Measurements from ENCODE around the gene HDAC4. TPM values are rescaled to one million over a fixed set of nuclear protein-coding genes. Genes with fewer than 3 reads are reported as not detected.

The HDAC4 gene
- total and polyA plus RNA-seq, 2 of the 4 experiments (the other 2 are of a cell fraction) = 4.1 to 7.2 TPM

DNA sequence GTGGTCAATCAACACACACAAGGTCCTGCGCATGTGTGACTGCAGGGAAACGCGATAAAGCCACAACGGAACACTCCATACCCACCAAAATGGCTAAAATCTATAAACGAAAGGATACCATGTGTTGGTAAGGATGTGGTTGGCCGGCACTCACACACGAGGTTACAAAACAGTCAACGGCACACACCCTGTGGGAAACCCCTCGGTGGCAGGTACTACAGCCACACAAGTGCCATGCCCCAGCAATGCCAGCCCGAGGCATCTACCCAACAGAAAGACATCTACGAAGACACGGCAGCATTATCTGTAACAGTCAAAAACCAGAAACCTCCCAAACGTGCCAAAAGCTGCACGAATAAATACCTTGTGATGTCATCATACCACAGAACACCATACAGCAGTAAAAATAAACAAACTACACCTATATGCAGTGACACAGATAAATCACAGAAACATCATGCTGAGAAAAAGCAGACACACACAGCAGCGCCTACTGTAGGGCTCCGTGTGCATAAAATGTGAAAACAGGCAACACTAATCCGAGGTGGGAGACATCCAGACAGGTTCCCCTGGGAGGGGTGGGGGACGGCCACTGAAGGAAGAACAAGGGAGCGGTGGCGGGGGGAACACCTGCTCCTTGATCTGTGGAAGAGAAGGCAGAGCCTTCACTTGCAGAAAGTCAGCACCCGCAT lies 36.7 kb downstream of the HDAC4 start:
- no peak overlapping the region for H2AK9ac ChIP-seq (replicated peaks; ENCODE audit: low read depth, low read length, poor library complexity)
- H4K91ac ChIP-seq (ENCODE audit: insufficient read depth, low read depth, low read length) = no peak overlapping the region
- no peak for TF ChIP-seq CTCF (conservative IDR thresholded peaks at IDR 0.05; ENCODE audit: low read depth, low read length)
- no peak for TF ChIP-seq CEBPB (IDR thresholded peaks at IDR 0.05; ENCODE audit: low read depth, low read length)
- TF ChIP-seq, protein P1, sequence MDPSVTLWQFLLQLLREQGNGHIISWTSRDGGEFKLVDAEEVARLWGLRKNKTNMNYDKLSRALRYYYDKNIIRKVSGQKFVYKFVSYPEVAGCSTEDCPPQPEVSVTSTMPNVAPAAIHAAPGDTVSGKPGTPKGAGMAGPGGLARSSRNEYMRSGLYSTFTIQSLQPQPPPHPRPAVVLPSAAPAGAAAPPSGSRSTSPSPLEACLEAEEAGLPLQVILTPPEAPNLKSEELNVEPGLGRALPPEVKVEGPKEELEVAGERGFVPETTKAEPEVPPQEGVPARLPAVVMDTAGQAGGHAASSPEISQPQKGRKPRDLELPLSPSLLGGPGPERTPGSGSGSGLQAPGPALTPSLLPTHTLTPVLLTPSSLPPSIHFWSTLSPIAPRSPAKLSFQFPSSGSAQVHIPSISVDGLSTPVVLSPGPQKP (IDR thresholded peaks at IDR 0.05; ENCODE audit: borderline replicate concordance, low read depth, low read length) = no peak
- no peak for TF ChIP-seq SMC3 (IDR thresholded peaks at IDR 0.05; ENCODE audit: low read depth, low read length)
- no peak for TF ChIP-seq RFX5 (IDR thresholded peaks at IDR 0.05; ENCODE audit: low read depth, low read length)
- ChIA-PET POLR2A (ENCODE audit: unreplicated experiment) (no interaction called here), CTCF (no interaction called here)
- H2BK20ac ChIP-seq (ENCODE audit: low read depth, low read length) = no peak overlapping the region
- dilution Hi-C loops (cut with HindIII; ENCODE audit: low sequenced_read_pairs, unreplicated experiment) (no loop called here), intact Hi-C loops (cut with micrococcal nuclease) (no loop called here), in situ Hi-C loops (cut with MboI; ENCODE audit: low sequenced_read_pairs) (no loop called here)
- no peak overlapping the region for H2BK15ac ChIP-seq (ENCODE audit: low read depth, low read length)
- no peaks in the 10 kb centered on the region for H3K9me3 ChIP-seq (ENCODE audit: control insufficient read depth, insufficient read depth, low read length)
- DNase-seq (no peak), ATAC-seq (ENCODE audit: low read depth) (no peak)
- H3K27ac ChIP-seq (ENCODE audit: insufficient read depth, low read length) = no peak overlapping the region
- no peak overlapping the region for H3K9ac ChIP-seq (ENCODE audit: low read depth, low read length)
- H3K36me3 ChIP-seq (ENCODE audit: control insufficient read depth, insufficient read depth, low read length) = peaks cover 13% of the 10 kb centered on the region
- H3K4me1 ChIP-seq (ENCODE audit: control insufficient read depth, insufficient read depth, low read length) = peaks cover 6% of the 10 kb centered on the region; the same call in 1 of the 2 replicates
- H2AFZ ChIP-seq (replicated peaks; ENCODE audit: low read length, poor library complexity) = no peak overlapping the region
- H3K4ac ChIP-seq (ENCODE audit: low read depth, low read length) = no peak overlapping the region
- H3K79me1 ChIP-seq (ENCODE audit: low read depth in 1 of 2, low read length in 2 of 2) = peaks cover 47 to 77% of the 10 kb centered on the region in 2 experiments
- H3K23ac ChIP-seq (ENCODE audit: low read depth, low read length) = no peak overlapping the region
- no peak overlapping the region for H3K56ac ChIP-seq (ENCODE audit: extremely low read depth, insufficient read depth, low read length)
- H2AK5ac ChIP-seq (ENCODE audit: low read depth, low read length) = no peak overlapping the region
- no TSS peak for BruUV-seq (replicated peaks)
- H3K27me3 ChIP-seq (ENCODE audit: control insufficient read depth, insufficient read depth, low read length) = no peaks in the 10 kb centered on the region
- no peak overlapping the region for H3K14ac ChIP-seq (replicated peaks; ENCODE audit: low read depth, low read length)
- no peak overlapping the region for H3K4me3 ChIP-seq (ENCODE audit: insufficient read depth, low read depth, low read length)
- H4K5ac ChIP-seq (ENCODE audit: low read depth, low read length) = no peak overlapping the region
- 88% methylated on average over 5 of the region's 21 CpGs; no CpG with 5 or more reads in 1 of the 2 experiments for WGBS, 2 experiments (ENCODE audit: extremely low coverage in 2 of 2, insufficient read length in 1 of 2)
- no peak overlapping the region for H2BK5ac ChIP-seq (ENCODE audit: low read depth, low read length, poor library complexity, severe bottlenecking)
- peaks cover 19% of the 10 kb centered on the region for H3K9me1 ChIP-seq (ENCODE audit: insufficient read depth, low read length)
- no peak overlapping the region for H2BK120ac ChIP-seq (ENCODE audit: low read depth, low read length)
- H4K20me1 ChIP-seq (ENCODE audit: insufficient read depth, low read length) = peaks cover 30% of the 10 kb centered on the region
- H4K8ac ChIP-seq (ENCODE audit: low read depth in 2 of 2, low read length in 2 of 2) = no peak overlapping the region
- no peak overlapping the region for H3K18ac ChIP-seq (ENCODE audit: low read depth, low read length)
- no peak overlapping the region for H3K4me2 ChIP-seq (ENCODE audit: low read depth, low read length)

All from IMR-90 (cell line).